H9 (cell line): ENCODE results near the gene ITM2C. TPM values are rescaled to one million over a fixed set of nuclear protein-coding genes. Genes with fewer than 3 reads are reported as not detected.

Experiments used
- DNase-seq: peaks from one replicate; pipeline ENCODE4 v3.0.0-alpha.2; 2017
- H2AFZ ChIP-seq: one replicate; pipeline ENCODE4 v1.6.1; 2013; ENCODE audit warnings: mild to moderate bottlenecking, low read length, control low read depth, moderate library complexity
- H2AK5ac ChIP-seq: 2 replicates; pipeline ENCODE4 v1.6.1; 2013; ENCODE audit warnings: low read length, control low read depth, mixed read lengths; ENCODE audit not compliant: insufficient read length
- H2BK120ac ChIP-seq: one replicate; pipeline ENCODE4 v1.6.1; 2013; ENCODE audit warnings: low read depth, mild to moderate bottlenecking, low read length, control low read depth, inconsistent platforms; ENCODE audit not compliant: poor library complexity, severe bottlenecking
- H2BK12ac ChIP-seq: 2 replicates; pipeline ENCODE4 v1.6.1; 2013; ENCODE audit warnings: low read length, control low read depth, mixed read lengths, low read depth; ENCODE audit not compliant: insufficient read length
- H2BK15ac ChIP-seq: 2 replicates; pipeline ENCODE4 v1.6.1; 2013; ENCODE audit warnings: low read depth, low read length, control low read depth
- H2BK20ac ChIP-seq: one replicate; pipeline ENCODE4 v1.6.1; 2013; ENCODE audit warnings: low read depth, mild to moderate bottlenecking, low read length, control low read depth, inconsistent platforms; ENCODE audit not compliant: poor library complexity, severe bottlenecking
- H2BK5ac ChIP-seq: 2 replicates; pipeline ENCODE4 v1.6.1; 2013; ENCODE audit warnings: low read length, control low read depth, mixed read lengths; ENCODE audit not compliant: insufficient read length
- H3K14ac ChIP-seq: 2 replicates; pipeline ENCODE4 v1.6.1; 2013; ENCODE audit warnings: low read length, control low read depth; ENCODE audit not compliant: insufficient read depth
- H3K18ac ChIP-seq: 2 replicates; pipeline ENCODE4 v1.6.1; 2013; ENCODE audit warnings: low read depth, mild to moderate bottlenecking, mixed read lengths, low read length, control low read depth; ENCODE audit not compliant: insufficient read length
- H3K23ac ChIP-seq: 2 replicates; pipeline ENCODE4 v1.6.1; 2013; ENCODE audit warnings: low read length, control low read depth, mixed read lengths, low read depth; ENCODE audit not compliant: insufficient read length
- H3K23me2 ChIP-seq: 2 replicates; pipeline ENCODE4 v1.6.1; 2013; ENCODE audit warnings: low read depth, mild to moderate bottlenecking, mixed read lengths, low read length, control low read depth; ENCODE audit not compliant: insufficient read length, poor library complexity, severe bottlenecking
- H3K27ac ChIP-seq: 2 replicates; pipeline ENCODE4 v1.5.1; 2013; ENCODE audit warnings: low read length, control low read depth, mixed read lengths, low read depth; ENCODE audit not compliant: insufficient read length
- H3K27me3 ChIP-seq: 2 replicates; pipeline ENCODE4 v1.6.1; 2013; ENCODE audit warnings: low read length, control low read depth, inconsistent platforms; ENCODE audit not compliant: insufficient read depth
- H3K4ac ChIP-seq: 2 replicates; pipeline ENCODE4 v1.6.1; 2013; ENCODE audit warnings: low read depth, mild to moderate bottlenecking, control low read depth, inconsistent platforms, low read length, moderate library complexity
- H3K4me1 ChIP-seq: 2 replicates; pipeline ENCODE4 v1.6.1; 2013; ENCODE audit warnings: low read length, control low read depth, inconsistent platforms; ENCODE audit not compliant: insufficient read depth
- H3K4me2 ChIP-seq: 2 replicates; pipeline ENCODE4 v1.6.1; 2013; ENCODE audit warnings: low read length, control low read depth, mixed read lengths; ENCODE audit not compliant: insufficient read length, insufficient read depth
- H3K56ac ChIP-seq: 2 replicates; pipeline ENCODE4 v1.6.1; 2013; ENCODE audit warnings: low read depth, mild to moderate bottlenecking, mixed read lengths, low read length, control low read depth; ENCODE audit not compliant: insufficient read length
- H3K79me1 ChIP-seq: 2 replicates; pipeline ENCODE4 v1.6.1; 2013; ENCODE audit warnings: low read depth, mild to moderate bottlenecking, moderate library complexity, low read length, control low read depth, inconsistent platforms; ENCODE audit not compliant: insufficient read depth, poor library complexity, severe bottlenecking
- H3K79me2 ChIP-seq: 2 replicates; pipeline ENCODE4 v1.6.1; 2013; ENCODE audit warnings: low read length, control low read depth, inconsistent platforms; ENCODE audit not compliant: insufficient read depth
- H3K9ac ChIP-seq: 2 replicates; pipeline ENCODE4 v1.6.1; 2013; ENCODE audit warnings: low read length, control low read depth, mixed read lengths; ENCODE audit not compliant: insufficient read length; ENCODE audit errors: extremely low read depth
- H3K9me3 ChIP-seq: one replicate; pipeline ENCODE4 v1.6.1; 2013; ENCODE audit warnings: low read depth, low read length, inconsistent platforms; ENCODE audit not compliant: control insufficient read depth
- H3T11ph ChIP-seq: one replicate; pipeline ENCODE4 v1.6.1; 2013; ENCODE audit warnings: mild to moderate bottlenecking, low read length, control low read depth, inconsistent platforms
- H4K20me1 ChIP-seq: one replicate; pipeline ENCODE4 v1.6.1; 2013; ENCODE audit not compliant: control insufficient read depth, insufficient read length, insufficient read depth
- H4K5ac ChIP-seq: 2 replicates; pipeline ENCODE4 v1.6.1; 2013; ENCODE audit warnings: low read depth, mild to moderate bottlenecking, mixed read lengths, low read length, control low read depth; ENCODE audit not compliant: insufficient read length
- H4K8ac ChIP-seq: replicated peaks from 2 replicates; pipeline ENCODE4 v1.6.1; 2013; ENCODE audit warnings: low read length, control low read depth, mixed read lengths, low read depth; ENCODE audit not compliant: insufficient read length
- H4K91ac ChIP-seq: 2 replicates; pipeline ENCODE4 v1.6.1; 2013; ENCODE audit warnings: low read depth, mild to moderate bottlenecking, moderate library complexity, mixed read lengths, low read length, control low read depth; ENCODE audit not compliant: insufficient read length
- H3K27ac Mint-ChIP-seq, 3 experiments: 2 replicates in 2 of 3; 3 replicates in 1 of 3; pipeline ENCODE4 v1.8.0; 2020 to 2021; ENCODE audit warnings: mixed read lengths in 3 of 3, mild to moderate bottlenecking in 1 of 3, moderate library complexity in 1 of 3
- H3K27me3 Mint-ChIP-seq: 2 replicates; pipeline ENCODE4 v1.8.0; 2021; ENCODE audit warnings: low read depth, mild to moderate bottlenecking, moderate library complexity, mixed read lengths
- H3K36me3 Mint-ChIP-seq, 3 experiments: 2 replicates in 2 of 3; 3 replicates in 1 of 3; pipeline ENCODE4 v1.8.0; 2020 to 2021; ENCODE audit warnings: low read depth in 3 of 3, mixed read lengths in 3 of 3; ENCODE audit not compliant: insufficient read depth in 1 of 3
- H3K4me1 Mint-ChIP-seq, 2 experiments: 2 replicates each; pipeline ENCODE4 v1.8.0; 2020; ENCODE audit warnings: mixed read lengths in 2 of 2
- H3K4me3 Mint-ChIP-seq, 2 experiments: 2 replicates in 1 of 2; 3 replicates in 1 of 2; pipeline ENCODE4 v1.8.0; 2020 to 2021; ENCODE audit warnings: mild to moderate bottlenecking in 2 of 2, mixed read lengths in 2 of 2, moderate library complexity in 1 of 2
- H3K9me3 Mint-ChIP-seq, 2 experiments: 2 replicates in 1 of 2; 3 replicates in 1 of 2; pipeline ENCODE4 v1.8.0; 2020; ENCODE audit warnings: mild to moderate bottlenecking in 2 of 2, mixed read lengths in 2 of 2, moderate library complexity in 1 of 2
- CTCF ChIP-seq: fragments of 200-600 bp; sonication (generic); conservative IDR thresholded peaks from 3 replicates; pipeline ENCODE4 v1.8.0; 2021; ENCODE audit warnings: antibody characterized with exemption, mild to moderate bottlenecking
- WGBS: extraction: QIAGEN DNeasy Blood & Tissue Kit; methylation state at CpG from one replicate; pipeline ENCODE4 v1.1.7; 2013; ENCODE audit warnings: missing lambda C conversion rate, low lambda C conversion rate, mixed read lengths; ENCODE audit not compliant: insufficient read length; ENCODE audit errors: extremely low coverage; 5-methylcytosine and 5-hydroxymethylcytosine counted together
- total RNA-seq: library from RNA; stranded (reverse); gene quantifications from 2 replicates; pipeline ENCODE4 v1.2.1, GENCODE V29; 2021

ITM2C gene
- total RNA-seq, 1 experiment from 2014 or later, result 297 TPM

- Histone ChIP-seq H2BK15ac (no peak overlapping the region), H4K8ac (no peak overlapping the region), H2BK120ac (no peak overlapping the region), H3K27ac (no peak overlapping the region), H3K23me2 (peaks cover 7% of the 10 kb centered on the region), H3K9me3 (no peaks in the 10 kb centered on the region), H3K4me1 (peaks cover 19% of the 10 kb centered on the region; the same call in 1 of the 2 replicates), H3K4me2 (no peak overlapping the region), H3K23ac (no peak overlapping the region), H3K56ac (no peak overlapping the region), H3K18ac (no peak overlapping the region), H4K20me1 (no peaks in the 10 kb centered on the region), H4K91ac (no peak overlapping the region), H3K14ac (no peak overlapping the region), H3K79me2 (peaks cover 10% of the 10 kb centered on the region; the same call in 1 of the 2 replicates), H3K79me1 (no peaks in the 10 kb centered on the region), H4K5ac (no peak overlapping the region), H2BK5ac (no peak overlapping the region), H3K27me3 (no peaks in the 10 kb centered on the region), H3K9ac (no peak overlapping the region), H2BK12ac (no peak overlapping the region), H2BK20ac (no peak overlapping the region), H3T11ph (no peak overlapping the region), H2AFZ (no peak overlapping the region), H3K4ac (no peak overlapping the region), H2AK5ac (no peak overlapping the region)
- peak overlapping the region in 1 of 2 experiments; percentile 93; a peak in 3 of 5 replicates for H3K4me3 Mint-ChIP-seq
- peaks cover 48% of the 10 kb centered on the region in 2 experiments for H3K4me1 Mint-ChIP-seq
- H3K27ac Mint-ChIP-seq, result no peak overlapping the region
- TF ChIP-seq CTCF, result no peak
- H3K27me3 Mint-ChIP-seq, result peaks cover 5% of the 10 kb centered on the region; the same call in 1 of the 2 replicates
- no peak for DNase-seq
- peaks cover 0 to 5% (median 0%) of the 10 kb centered on the region in 3 experiments; a peak in 2 of 7 replicates for H3K36me3 Mint-ChIP-seq
- no peaks in the 10 kb centered on the region; a peak in 1 of 5 replicates for H3K9me3 Mint-ChIP-seq
- WGBS, result no CpG with 5 or more reads among the region's 8 CpGs
These were observed 1.7 kb upstream of the ITM2C start for GRCh38 chr2:230863031-230863430.
